ENCODE data around the gene HES6. TPM values are rescaled to one million over a fixed set of nuclear protein-coding genes. Genes with fewer than 3 reads are reported as not detected.

Gene HES6
- total RNA-seq, 4 donors from 2014 or later = 15.0 to 94.5 (median 31.7) TPM

- in situ Hi-C loops (cut with MboI; ENCODE audit: low pct_ligation_motif_present in 1 of 4, low pct_unique_long_range_greater_than_20kb in 1 of 4, low sequenced_read_pairs in 3 of 4) = loop anchor here in 1 of 4 donors (25.0 kb wide), 1 partner anchor 393 kb away; the partner anchor contains the start of gene RAMP1
These were observed 15.3 kb upstream of the HES6 start for GRCh38 chr2:238255151-238255551.

GRCh38 chr2:238254095-238254723 lies 14.4 kb upstream of the HES6 start:
- Histone ChIP-seq H3K27ac (no peak overlapping the region), H3K36me3 (peaks cover 0 to 74% (median 30%) of the 10 kb centered on the region in 4 donors), H3K9me3 (no peaks in the 10 kb centered on the region), H3K4me3 (no peak overlapping the region), H3K27me3 (no peaks in the 10 kb centered on the region), H3K4me1 (no peaks in the 10 kb centered on the region)
- in situ Hi-C loops (cut with MboI; ENCODE audit: low pct_ligation_motif_present in 1 of 4, low pct_unique_long_range_greater_than_20kb in 1 of 4, low sequenced_read_pairs in 3 of 4) (loop anchor here in 1 of 4 donors (25.0 kb wide), 1 partner anchor 392 kb away; the partner anchor contains the start of gene RAMP1), intact Hi-C loops (cut with DNase I; ENCODE audit: low total_unique reads) (no loop called here)
- no peak for DNase-seq
- 82% methylated on average over 4 of the region's 4 CpGs; no CpG with 5 or more reads in 1 of the 2 donors for WGBS, 2 donors (ENCODE audit: low coverage in 1 of 2)
- TF ChIP-seq POLR2A (IDR thresholded peaks at IDR 0.05) = no peak
- no peak for TF ChIP-seq POLR2AphosphoS5 (IDR thresholded peaks at IDR 0.05)
- no peak for TF ChIP-seq CTCF (IDR thresholded peaks at IDR 0.05)
- TF ChIP-seq EP300 (IDR thresholded peaks at IDR 0.05; ENCODE audit: low read depth) = no peak

More at GRCh38 chr2:238255151-238255551, 15.3 kb upstream of the HES6 start:
- peaks cover 0 to 71% (median 29%) of the 10 kb centered on the region in 4 donors for H3K36me3 ChIP-seq
- H3K27ac ChIP-seq = no peak overlapping the region
- DNase-seq = no peak
- H3K4me3 ChIP-seq = no peak overlapping the region
- 90% methylated on average over 6 of the region's 6 CpGs; no CpG with 5 or more reads in 1 of the 2 donors for WGBS, 2 donors (ENCODE audit: low coverage in 1 of 2)
- intact Hi-C loops (cut with DNase I; ENCODE audit: low total_unique reads) = no loop called here
- TF ChIP-seq CTCF (IDR thresholded peaks at IDR 0.05) (no peak), POLR2AphosphoS5 (IDR thresholded peaks at IDR 0.05) (peak in 1 of 3 donors; percentile 8)
- no peaks in the 10 kb centered on the region for H3K4me1 ChIP-seq
- no peaks in the 10 kb centered on the region for H3K9me3 ChIP-seq
- H3K27me3 ChIP-seq = no peaks in the 10 kb centered on the region

- no peak for DNase-seq
- 94% methylated on average over 35 of the region's 35 CpGs; no CpG with 5 or more reads in 1 of the 2 donors for whole genome bisulfite sequencing, 2 donors (ENCODE audit: low coverage in 1 of 2)
- no peak overlapping the region for H3K4me3 ChIP-seq
- H3K9me3 ChIP-seq = no peaks in the 10 kb centered on the region
- H3K4me1 ChIP-seq = no peaks in the 10 kb centered on the region
- in situ Hi-C loops (cut with MboI; ENCODE audit: low pct_ligation_motif_present in 1 of 4, low pct_unique_long_range_greater_than_20kb in 1 of 4, low sequenced_read_pairs in 3 of 4) = loop anchor here in 1 of 4 donors (25.0 kb wide), 1 partner anchor 391 kb away; the partner anchor contains the start of gene RAMP1
- intact Hi-C loops (cut with DNase I; ENCODE audit: low total_unique reads) = no loop called here
- TF ChIP-seq CTCF (IDR thresholded peaks at IDR 0.05) (no peak), POLR2AphosphoS5 (IDR thresholded peaks at IDR 0.05) (no peak), POLR2A (IDR thresholded peaks at IDR 0.05) (no peak), EP300 (IDR thresholded peaks at IDR 0.05; ENCODE audit: low read depth) (no peak)
- no peak overlapping the region for H3K27ac ChIP-seq
- H3K36me3 ChIP-seq = peaks cover 0 to 65% (median 30%) of the 10 kb centered on the region in 4 donors
- H3K27me3 ChIP-seq = no peaks in the 10 kb centered on the region
These were observed 13.2 kb upstream of the HES6 start for GRCh38 chr2:238252766-238253630.

- H3K4me3 ChIP-seq = no peak overlapping the region
- 92% methylated on average over 11 of the region's 11 CpGs; no CpG with 5 or more reads in 1 of the 2 donors for WGBS, 2 donors (ENCODE audit: low coverage in 1 of 2)
- H3K27ac ChIP-seq = no peak overlapping the region
- in situ Hi-C loops (cut with MboI; ENCODE audit: low pct_ligation_motif_present in 1 of 4, low pct_unique_long_range_greater_than_20kb in 1 of 4, low sequenced_read_pairs in 3 of 4) = loop anchor here in 1 of 4 donors (25.0 kb wide), 1 partner anchor 390 kb away; the partner anchor contains the start of gene RAMP1
- TF ChIP-seq POLR2A (IDR thresholded peaks at IDR 0.05) (no peak), CTCF (IDR thresholded peaks at IDR 0.05) (no peak), POLR2AphosphoS5 (IDR thresholded peaks at IDR 0.05) (no peak), EP300 (IDR thresholded peaks at IDR 0.05; ENCODE audit: low read depth) (no peak)
- no peak for DNase-seq
- peaks cover 0 to 66% (median 28%) of the 10 kb centered on the region in 4 donors for H3K36me3 ChIP-seq
- H3K4me1 ChIP-seq = no peaks in the 10 kb centered on the region
- no peaks in the 10 kb centered on the region for H3K9me3 ChIP-seq
- H3K27me3 ChIP-seq = no peaks in the 10 kb centered on the region
- intact Hi-C loops (cut with DNase I; ENCODE audit: low total_unique reads) = no loop called here
These were observed 12.1 kb upstream of the HES6 start for GRCh38 chr2:238251986-238252385.
